ENCODE data around the gene NFIB.

- TF ChIP-seq CTCF (IDR thresholded peaks at IDR 0.05) = no peak
- TF ChIP-seq HMGXB4 (CRISPR knock-in tag; IDR thresholded peaks at IDR 0.05) = no peak
- no peak for TF ChIP-seq ATF6 (CRISPR knock-in tag; IDR thresholded peaks at IDR 0.05)
- no peak for TF ChIP-seq ZBTB43 (CRISPR knock-in tag; IDR thresholded peaks at IDR 0.05)
- no peak for TF ChIP-seq MAX (CRISPR knock-in tag; IDR thresholded peaks at IDR 0.05)
- TF ChIP-seq FOXJ3 (CRISPR knock-in tag; IDR thresholded peaks at IDR 0.05; ENCODE audit: borderline replicate concordance) = no peak
- no peak for TF ChIP-seq JUN (CRISPR knock-in tag; IDR thresholded peaks at IDR 0.05)
- no peak for TF ChIP-seq ZNF138 (CRISPR knock-in tag; conservative IDR thresholded peaks at IDR 0.05)
- TF ChIP-seq AFF4 (CRISPR knock-in tag; IDR thresholded peaks at IDR 0.05; ENCODE audit: borderline replicate concordance) = no peak
- no peak for TF ChIP-seq AR (CRISPR knock-in tag; IDR thresholded peaks at IDR 0.05)
- TF ChIP-seq USF1 (CRISPR knock-in tag; IDR thresholded peaks at IDR 0.05) = no peak
Measured at GRCh38 chr9:14211564-14211963, 102.4 kb downstream of the NFIB start.
